K562 (cell line): ENCODE results near the gene B3GALT4. TPM values are rescaled to one million over a fixed set of nuclear protein-coding genes. Genes with fewer than 3 reads are reported as not detected.
A peak's percentile ranks its signal among the peaks of the same experiment; 100 is the strongest.

Source experiments
- ATAC-seq: fragments of 200-7000 bp; cut with Tn5 transposase; 3 replicates; pipeline ENCODE4 v1.9.1; 2020; ENCODE audit warnings: moderate library complexity
- BruUV-seq: library from RNA; stranded (reverse); fragments of 400-500 nt; replicated peaks from 2 replicates; lab custom pipeline; 2021; lab: Mats Ljungman, UMichigan
- CTCF ChIA-PET: fragments of 300-600 bp; formaldehyde crosslinking; extraction: SDS; loops from one replicate; lab custom pipeline; 2021; ENCODE audit warnings: low intra/inter-chr PET ratio; lab: Yijun Ruan, JAX
- POLR2A ChIA-PET: fragments of 300-600, 350-650 bp; sonication (Branson Sonifier 250); formaldehyde crosslinking; extraction: SDS; loops from one replicate; lab custom pipeline; 2021; ENCODE audit warnings: antibody characterized with exemption, inconsistent platforms; lab: Yijun Ruan, JAX
- DNase-seq, 4 experiments: peaks; one replicate each; pipeline versions ENCODE4 v3.0.0 to v3.0.0-alpha.2; 2011 to 2018; ENCODE audit warnings: low spot score in 3 of 4, mixed read lengths in 3 of 4; ENCODE audit errors: extremely low read depth in 1 of 4
- FAIRE-seq: peaks from 2 replicates; lab custom pipeline; 2011; peaks lifted over from hg19 to GRCh38; lab: Jason Lieb, UNC
- H2AFZ ChIP-seq: 2 replicates; pipeline ENCODE4 v1.6.0; 2011; ENCODE audit warnings: low read depth, low read length, control low read depth, inconsistent platforms
- H3K27ac ChIP-seq: fragments of 200-600 bp; 3 replicates; pipeline ENCODE4 v1.8.0; 2011; ENCODE audit warnings: low read depth, mild to moderate bottlenecking, control low read depth, inconsistent platforms, low read length, moderate library complexity, mixed read lengths; ENCODE audit errors: extremely low read depth
- H3K27me3 ChIP-seq, 2 experiments: fragments of 300-600 bp in 1 of 2; 2 replicates in 1 of 2; 3 replicates in 1 of 2; pipeline versions ENCODE4 v1.6.0 to v1.8.0; 2011; ENCODE audit warnings: inconsistent platforms in 2 of 2, low read length in 2 of 2, mild to moderate bottlenecking in 1 of 2, mixed read lengths in 1 of 2, moderate library complexity in 1 of 2; ENCODE audit not compliant: control insufficient read depth in 2 of 2, insufficient read depth in 2 of 2
- H3K36me3 ChIP-seq: fragments of 300-600 bp; 3 replicates; pipeline ENCODE4 v1.8.0; 2011; ENCODE audit warnings: mild to moderate bottlenecking, low read length, inconsistent platforms; ENCODE audit not compliant: control insufficient read depth, insufficient read depth
- H3K4me1 ChIP-seq, 2 experiments: fragments of 200-600 bp in 1 of 2; replicated peaks in 1 of 2; 2 replicates in 1 of 2; 3 replicates in 1 of 2; pipeline versions ENCODE4 v1.5.1 to v1.8.0; 2011; ENCODE audit warnings: inconsistent platforms in 2 of 2, low read length in 2 of 2, mild to moderate bottlenecking in 1 of 2, mixed read lengths in 1 of 2, moderate library complexity in 1 of 2; ENCODE audit not compliant: control insufficient read depth in 2 of 2, insufficient read depth in 2 of 2
- H3K4me2 ChIP-seq: 2 replicates; pipeline ENCODE4 v1.6.1; 2011; ENCODE audit warnings: low read length, control low read depth, inconsistent platforms, mixed read lengths; ENCODE audit not compliant: insufficient read depth
- H3K4me3 ChIP-seq: fragments of 200-600 bp; sonication (generic), shearing (Covaris generic); 2 replicates; pipeline ENCODE4 v1.5.1; 2016; ENCODE audit warnings: control low read depth, inconsistent platforms
- H3K79me2 ChIP-seq: fragments of 200-600 bp; 3 replicates; pipeline ENCODE4 v1.8.0; 2011; ENCODE audit warnings: low read length, inconsistent platforms; ENCODE audit not compliant: control insufficient read depth, insufficient read depth
- H3K9ac ChIP-seq, 2 experiments: 2 replicates each; pipeline versions ENCODE4 v1.6.0 to v1.6.1; 2011; ENCODE audit warnings: low read depth in 2 of 2, low read length in 2 of 2, control low read depth in 1 of 2, inconsistent platforms in 1 of 2, mild to moderate bottlenecking in 1 of 2, mixed read lengths in 1 of 2; ENCODE audit not compliant: insufficient read depth in 1 of 2
- H3K9me1 ChIP-seq: one replicate; pipeline ENCODE4 v1.6.0; 2011; ENCODE audit warnings: inconsistent platforms, mild to moderate bottlenecking, low read length, moderate library complexity; ENCODE audit not compliant: control insufficient read depth, insufficient read depth
- H3K9me3 ChIP-seq: replicated peaks from 2 replicates; pipeline ENCODE4 v1.5.1; 2011; ENCODE audit warnings: low read depth, low read length, inconsistent platforms; ENCODE audit not compliant: control insufficient read depth, insufficient read depth
- H4K20me1 ChIP-seq: replicated peaks from 2 replicates; pipeline ENCODE4 v1.6.1; 2011; ENCODE audit warnings: low read length, inconsistent platforms, mixed read lengths; ENCODE audit not compliant: control insufficient read depth, insufficient read depth
- BHLHE40 ChIP-seq: IDR thresholded peaks from 2 replicates; pipeline ENCODE4 v1.6.1; 2011; ENCODE audit warnings: low read length, improper control_type of control experiment
- CUX1 ChIP-seq: fragments of 200-800 bp; sonication (Bioruptor generic); IDR thresholded peaks from 2 replicates; pipeline ENCODE4 v1.6.1; 2016; ENCODE audit warnings: missing genetic modification characterization, missing compliant biosample characterization
- EZH2 ChIP-seq: IDR thresholded peaks from 2 replicates; pipeline ENCODE4 v1.6.1; 2012; ENCODE audit warnings: low read depth, mild to moderate bottlenecking, inconsistent platforms, low read length, borderline replicate concordance
- HSF4 ChIP-seq: fragments of 250-450 bp; sonication (Bioruptor Pico); IDR thresholded peaks from 2 replicates; pipeline ENCODE4 v2.1.2; 2022; ENCODE audit warnings: mild to moderate bottlenecking, moderate library complexity, borderline replicate concordance
- PHF20 ChIP-seq: fragments of 450-650 bp; IDR thresholded peaks from 2 replicates; pipeline ENCODE4 v1.6.1; 2018; ENCODE audit not compliant: partially characterized antibody
- RAD51 ChIP-seq: fragments of 450-650 bp; IDR thresholded peaks from 2 replicates; pipeline ENCODE4 v1.7.1; 2016; ENCODE audit warnings: low read depth, mild to moderate bottlenecking, borderline replicate concordance
- SIN3B ChIP-seq: fragments of 450-650 bp; IDR thresholded peaks from 2 replicates; pipeline ENCODE4 v1.6.1; 2017; ENCODE audit warnings: low read depth, mild to moderate bottlenecking, moderate library complexity
- SP2 ChIP-seq: IDR thresholded peaks from 2 replicates; pipeline ENCODE4 v1.6.1; 2011; ENCODE audit warnings: mild to moderate bottlenecking, low read depth, low read length, moderate library complexity; ENCODE audit not compliant: poor library complexity, severe bottlenecking; ENCODE audit errors: extremely low read depth
- TOE1 ChIP-seq, 2 experiments: fragments of 450-650 bp in 1 of 2; sonication (generic) in 1 of 2; formaldehyde crosslinking in 1 of 2; IDR thresholded peaks; 2 replicates each; pipeline versions ENCODE4 v1.7.1 to v1.8.0; 2016 to 2022; ENCODE audit warnings: borderline replicate concordance in 2 of 2, mild to moderate bottlenecking in 2 of 2, antibody characterized with exemption in 1 of 2, inconsistent platforms in 1 of 2, low read depth in 1 of 2, missing genetic modification reagents in 1 of 2, moderate library complexity in 1 of 2
- WHSC1 ChIP-seq: IDR thresholded peaks from one replicate; pipeline ENCODE4 v1.6.1; 2012; ENCODE audit warnings: low read length, control low read depth, inconsistent platforms
- ZBTB12 ChIP-seq: fragments of 250-450 bp; sonication (Bioruptor Pico); IDR thresholded peaks from 2 replicates; pipeline ENCODE4 v1.4.0; 2020
- ZFPM2 ChIP-seq: fragments of 250-450 bp; sonication (Bioruptor Pico); IDR thresholded peaks from 2 replicates; pipeline ENCODE4 v1.5.1; 2022; ENCODE audit warnings: mild to moderate bottlenecking
- ZNF75A ChIP-seq: fragments of 450-650 bp; formaldehyde crosslinking; IDR thresholded peaks from 2 replicates; pipeline ENCODE4 v1.4.0; 2020; ENCODE audit warnings: mild to moderate bottlenecking
- WGBS: fragments of 100-300 bp; shearing (Covaris generic); methylation state at CpG from one replicate; pipeline ENCODE4 v1.1.6; 2016; ENCODE audit warnings: low coverage, mixed read lengths; ENCODE audit not compliant: insufficient coverage; ENCODE audit errors: missing lambda C conversion rate; 5-methylcytosine and 5-hydroxymethylcytosine counted together
- in situ Hi-C: fragments of 300-500 bp; cut with MboI; formaldehyde crosslinking; loops from 4 replicates; pipeline ENCODE4 v1.15.0; 2018; ENCODE audit warnings: inconsistent platforms, mixed read lengths
- intact Hi-C: fragments of 100-400 bp; cut with micrococcal nuclease; formaldehyde crosslinking; loops from 2 replicates; pipeline ENCODE4 v1.14.2; 2022
- polyA plus RNA-seq, 8 experiments: library from polyadenylated mRNA; depleted of rRNA in 4 of 8; stranded (reverse) in 5 of 8; unstranded in 3 of 8; fragments of >200 nt; fragmentation: Nextera tagmentation in 2 of 8; fragmentation: Illumina TruSeq in 1 of 8; extraction: Ambion mirVana in 2 of 8; extraction: Trizol in 1 of 8; gene quantifications; 2 replicates each; pipeline versions ENCODE4 v1.2.1 to v1.2.3, GENCODE V29; 2011 to 2014; ENCODE audit warnings: inconsistent platforms in 1 of 8, missing spikeins in 1 of 8
- total RNA-seq, 7 experiments: library from RNA; depleted of rRNA in 6 of 7; stranded (reverse); fragments of >200 nt in 6 of 7; fragmentation: Illumina TruSeq in 2 of 7; extraction: Trizol in 2 of 7; gene quantifications; 2 replicates each; pipeline versions ENCODE4 v1.2.1 to v1.2.3, GENCODE V29; 2011 to 2021; ENCODE audit warnings: low replicate concordance in 1 of 7

The B3GALT4 gene
- total and polyA plus RNA-seq, 9 of the 15 experiments (the other 6 are each of a cell fraction or from before 2014, with no cell fraction given), result 0.11 to 1.3 (median 0.53) TPM; not detected in 1

- TF ChIP-seq PHF20, result no peak
- TF ChIP-seq SP2, result no peak
- TF ChIP-seq ZFPM2, result no peak
These were observed 26.9 kb upstream of the B3GALT4 start (continued) for GRCh38 chr6:33249732-33250630.

GRCh38 chr6:33250731-33251130 is 26.2 kb upstream of the B3GALT4 start:
- Histone ChIP-seq H3K4me1 (peaks cover 22 to 31% of the 10 kb centered on the region in 2 experiments), H4K20me1 (no peaks in the 10 kb centered on the region), H3K79me2 (no peaks in the 10 kb centered on the region), H3K4me2 (peak overlapping the region; percentile 97; the same call in 1 of the 2 replicates), H3K9me3 (no peaks in the 10 kb centered on the region), H3K9ac (peak overlapping the region in 1 of 2 experiments; percentile 57; a peak in 1 of 4 replicates), H3K4me3 (no peak overlapping the region), H3K27me3 (peaks cover 0 to 6% of the 10 kb centered on the region in 2 experiments; a peak in 1 of 5 replicates), H2AFZ (no peak overlapping the region), H3K27ac (no peak overlapping the region; the same call in 2 of the 3 replicates), H3K9me1 (peaks cover 4% of the 10 kb centered on the region), H3K36me3 (peaks cover 22% of the 10 kb centered on the region)
- no TSS peak for BruUV-seq
- FAIRE-seq, result no peak
- intact Hi-C loops (no loop called here), in situ Hi-C loops (no loop called here)
- POLR2A ChIA-PET, result interaction anchor here (0.9 to 5.2 kb wide), 8 partner anchors 12 to 481 kb away, joined by 3 to 57 read pairs (median 11); partner anchors contain the start of genes RPS18 and VPS52
- no peak for ATAC-seq
- 95% methylated on average over 13 of the region's 13 CpGs for WGBS
- DNase-seq, result no peak
- CTCF ChIA-PET, result no interaction called here
- TF ChIP-seq TOE1 (IDR thresholded peaks at IDR 0.05; ENCODE audit: borderline replicate concordance), result no peak
- no peak for TF ChIP-seq TOE1 (CRISPR knock-in tag; IDR thresholded peaks at IDR 0.05; ENCODE audit: borderline replicate concordance, low read depth)
- TF ChIP-seq RAD51, result no peak
- TF ChIP-seq SIN3B, result no peak
- TF ChIP-seq WHSC1, result no peak
- TF ChIP-seq CUX1 (CRISPR knock-in tag), result no peak
- TF ChIP-seq HSF4, result no peak
- no peak for TF ChIP-seq EZH2
- no peak for TF ChIP-seq ZNF75A (CRISPR knock-in tag)
- no peak for TF ChIP-seq BHLHE40
- no peak for TF ChIP-seq ZBTB12
